IPS DF 6.9 (cell line): ENCODE measurements around the gene PCDHB14.

ENCODE experiments used
- DNase-seq: peaks from one replicate; pipeline ENCODE4 v3.0.0-alpha.2; 2013; ENCODE audit warnings: low read depth, low spot score
- H3K27ac ChIP-seq: one replicate; pipeline ENCODE4 v1.5.1; 2013; ENCODE audit warnings: low read length, control low read depth
- H3K27me3 ChIP-seq: 2 replicates; pipeline ENCODE4 v1.6.1; 2013; ENCODE audit warnings: mild to moderate bottlenecking, low read length; ENCODE audit not compliant: control insufficient read depth, insufficient read depth
- H3K36me3 ChIP-seq: 2 replicates; pipeline ENCODE4 v1.6.1; 2013; ENCODE audit warnings: low read length; ENCODE audit not compliant: control insufficient read depth, insufficient read depth
- H3K4me1 ChIP-seq: 2 replicates; pipeline ENCODE4 v1.6.1; 2013; ENCODE audit warnings: low read length; ENCODE audit not compliant: control insufficient read depth, insufficient read depth
- H3K4me3 ChIP-seq: 2 replicates; pipeline ENCODE4 v1.5.1; 2013; ENCODE audit warnings: mild to moderate bottlenecking, low read length
- H3K9me3 ChIP-seq: 2 replicates; pipeline ENCODE4 v1.6.1; 2013; ENCODE audit warnings: low read length, inconsistent platforms; ENCODE audit not compliant: control insufficient read depth, insufficient read depth
- WGBS: extraction: QIAGEN DNeasy Blood & Tissue Kit; methylation state at CpG from one replicate; pipeline ENCODE4 v1.1.7; 2013; ENCODE audit warnings: mixed read lengths, missing lambda C conversion rate; ENCODE audit not compliant: insufficient read length, insufficient coverage; 5-methylcytosine and 5-hydroxymethylcytosine counted together

PCDHB14 gene

GRCh38 chr5:141269195-141269594 is 46.1 kb downstream of the PCDHB14 start:
- no peaks in the 10 kb centered on the region for H3K36me3 ChIP-seq

GRCh38 chr5:141272906-141273305 is 49.8 kb downstream of the PCDHB14 start:
- Histone ChIP-seq H3K36me3 (no peaks in the 10 kb centered on the region), H3K4me1 (no peaks in the 10 kb centered on the region), H3K9me3 (peaks cover 3% of the 10 kb centered on the region; the same call in 1 of the 2 replicates), H3K27ac (no peak overlapping the region), H3K4me3 (no peak overlapping the region), H3K27me3 (no peaks in the 10 kb centered on the region)
- no CpG with 5 or more reads among the region's 3 CpGs for WGBS
- peak; percentile 5 for DNase-seq

More at GRCh38 chr5:141269195-141269594, 46.1 kb downstream of the PCDHB14 start:
- no peak overlapping the region for H3K4me3 ChIP-seq
- WGBS, result no CpG with 5 or more reads among the region's 4 CpGs
- no peaks in the 10 kb centered on the region for H3K4me1 ChIP-seq
- H3K27ac ChIP-seq, result no peak overlapping the region
- no peak for DNase-seq
- H3K27me3 ChIP-seq, result no peaks in the 10 kb centered on the region
- peaks cover 3% of the 10 kb centered on the region for H3K9me3 ChIP-seq
